GM18498 (cell line): Measurements from ENCODE around the gene CDH23.

ENCODE experiments used
- ATAC-seq: cut with Tn5 transposase; IDR thresholded peaks from one replicate; pipeline ENCODE4 v1.9.1; 2021; ENCODE audit warnings: mild to moderate bottlenecking, moderate library complexity; ENCODE audit not compliant: unreplicated experiment

CDH23 gene

GRCh38 chr10:71695502-71696476, 299.1 kb downstream of the CDH23 start:
- ATAC-seq, result no peak

DNA sequence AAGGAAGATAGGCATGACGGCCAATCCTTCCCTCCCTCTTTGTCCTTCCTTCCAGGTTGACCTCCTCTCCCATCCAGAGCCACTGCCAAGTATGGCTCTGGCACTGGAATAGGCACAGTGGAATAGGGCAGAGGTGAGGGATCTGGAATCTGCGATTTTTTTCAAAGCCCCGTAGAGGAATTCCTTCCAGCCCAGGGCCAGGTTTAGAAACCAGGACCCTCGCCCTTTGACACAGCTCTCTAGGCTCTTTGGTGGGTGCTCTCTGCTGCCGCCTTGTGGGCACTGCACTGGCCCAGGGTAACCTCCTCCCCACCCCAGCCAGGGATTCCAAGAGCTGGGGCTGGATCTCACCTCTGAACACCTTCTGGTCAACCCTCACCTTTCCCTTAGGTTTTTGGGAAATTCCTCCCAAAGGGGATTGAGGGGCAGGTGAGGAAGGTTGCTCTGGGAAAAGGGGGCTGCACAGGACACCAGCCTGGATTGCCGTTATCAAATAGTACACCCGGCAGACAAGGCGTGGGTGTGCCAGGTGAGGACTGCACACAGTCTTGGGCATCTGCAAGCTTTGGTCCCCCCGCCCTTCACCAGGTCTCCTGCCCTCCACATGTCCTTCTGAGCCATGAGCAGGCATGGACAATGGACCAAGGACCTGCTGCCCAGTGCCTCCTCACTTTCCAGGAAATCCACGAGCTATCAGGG, 300.1 kb downstream of the CDH23 start:
- no peak for ATAC-seq

DNA sequence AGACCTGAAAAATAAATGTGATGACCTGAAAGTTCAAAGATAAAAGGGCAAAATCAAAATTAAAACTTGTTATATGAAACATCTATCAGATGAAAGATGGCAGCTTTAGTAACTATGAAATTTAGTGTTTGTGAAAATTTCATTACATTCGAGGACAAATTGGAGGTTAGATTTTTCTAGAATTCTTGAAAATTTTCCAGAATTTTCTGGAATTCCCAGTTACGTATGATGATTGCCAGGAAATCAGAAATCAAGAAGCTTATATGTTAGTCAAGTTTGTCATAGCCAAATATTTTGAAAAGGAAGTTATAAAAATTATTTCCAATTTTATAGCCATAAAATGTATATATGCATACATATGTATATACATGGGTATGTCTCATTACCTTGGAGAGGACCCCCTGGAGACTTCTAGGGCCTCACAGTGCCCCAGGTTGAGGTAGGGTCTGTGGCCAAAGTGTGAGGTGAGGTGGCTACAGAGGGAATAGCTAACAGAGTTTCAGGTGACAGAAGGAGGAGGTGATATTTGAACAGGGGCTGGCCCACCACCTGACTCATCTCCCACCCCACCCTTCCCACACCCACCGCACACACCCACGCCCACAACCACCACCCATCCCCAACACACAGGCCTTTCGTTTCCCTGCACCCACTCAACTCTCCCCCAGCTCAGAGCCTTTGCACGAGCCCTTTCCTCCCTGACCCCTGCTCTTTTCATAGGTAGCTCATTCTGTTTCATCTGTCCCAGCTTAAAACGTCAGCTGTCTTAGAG, 301.4 kb downstream of the CDH23 start:
- ATAC-seq, result no peak

- ATAC-seq, result no peak
These were observed 302.0 kb downstream of the CDH23 start for GRCh38 chr10:71698737-71699136.

GRCh38 chr10:71700731-71701368, 304.1 kb downstream of the CDH23 start:
- ATAC-seq, result no peak

- no peak for ATAC-seq
These were observed 304.9 kb downstream of the CDH23 start for GRCh38 chr10:71701496-71702132.

DNA sequence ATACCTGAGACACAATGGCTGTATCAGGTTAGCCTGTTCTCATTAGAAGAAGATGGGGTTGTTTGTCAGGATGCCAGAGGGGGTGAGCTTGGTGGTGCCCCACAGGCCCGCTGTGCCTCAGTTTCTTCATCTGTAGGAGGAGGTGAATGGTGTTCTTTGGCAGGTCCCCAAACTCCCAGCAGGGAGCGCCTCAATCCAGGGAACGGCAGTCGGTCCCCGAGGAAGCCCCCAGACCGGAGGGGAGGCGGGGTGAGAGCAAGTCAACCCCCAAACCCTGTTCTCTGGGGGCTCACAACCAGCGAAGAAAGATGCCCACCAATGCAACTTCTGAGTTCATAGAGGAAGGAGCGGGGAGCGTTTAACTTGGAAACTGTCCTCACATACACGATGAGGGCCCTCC, 306.9 kb downstream of the CDH23 start:
- no peak for ATAC-seq

DNA sequence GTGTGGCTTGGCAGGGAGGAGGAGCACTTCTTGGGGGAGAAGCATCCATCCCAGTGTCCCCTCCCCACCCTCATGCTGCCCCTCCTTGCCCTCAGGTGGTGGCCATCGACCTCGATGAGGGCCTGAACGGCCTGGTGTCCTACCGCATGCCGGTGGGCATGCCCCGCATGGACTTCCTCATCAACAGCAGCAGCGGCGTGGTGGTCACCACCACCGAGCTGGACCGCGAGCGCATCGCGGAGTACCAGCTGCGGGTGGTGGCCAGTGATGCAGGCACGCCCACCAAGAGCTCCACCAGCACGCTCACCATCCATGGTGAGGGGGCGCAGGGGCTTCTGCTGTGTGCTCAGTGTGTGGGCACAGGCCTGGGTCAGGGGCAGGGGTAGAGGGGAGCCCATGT, 308.1 kb downstream of the CDH23 start:
- ATAC-seq, result no peak

- no peak for ATAC-seq
These were observed 308.9 kb downstream of the CDH23 start for GRCh38 chr10:71705582-71705981.

DNA sequence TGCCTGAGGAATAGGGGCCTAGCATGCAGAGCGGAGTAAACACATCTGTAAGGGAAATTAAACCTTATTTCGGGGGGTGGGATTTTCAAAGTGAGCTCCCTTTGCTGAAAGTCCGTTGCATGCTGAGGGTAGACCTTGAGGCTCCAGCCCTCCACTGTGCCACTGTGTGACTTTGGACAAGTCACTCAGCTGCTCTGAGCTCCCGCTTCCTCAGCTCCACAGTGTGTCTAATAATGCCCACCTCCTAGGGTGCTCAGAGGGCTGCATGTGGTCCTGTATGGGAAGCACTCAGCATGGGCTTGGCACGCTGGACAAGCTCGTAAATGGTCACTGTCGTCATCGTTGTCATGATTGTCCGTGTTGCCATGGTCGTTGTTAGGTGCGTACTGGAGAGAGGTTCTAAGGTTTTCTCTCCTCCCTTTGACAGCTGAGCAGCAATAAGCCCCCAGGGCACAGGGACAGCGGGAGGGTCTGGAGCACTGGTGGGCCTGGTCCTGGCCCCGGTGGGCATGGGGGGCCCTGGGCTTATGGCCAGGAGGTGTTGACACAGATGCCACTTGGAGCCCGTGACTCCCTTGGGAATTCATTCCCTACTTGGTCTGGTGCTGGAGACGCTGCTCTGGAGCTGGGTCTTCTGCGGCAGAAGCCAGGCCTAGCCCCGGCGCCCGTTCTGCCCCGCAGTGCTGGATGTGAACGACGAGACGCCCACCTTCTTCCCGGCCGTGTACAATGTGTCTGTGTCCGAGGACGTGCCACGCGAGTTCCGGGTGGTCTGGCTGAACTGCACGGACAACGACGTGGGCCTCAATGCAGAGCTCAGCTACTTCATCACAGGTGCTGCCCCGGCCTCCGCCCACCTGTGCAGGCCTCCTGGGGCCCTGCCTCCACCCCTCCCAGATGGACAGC, 309.7 kb downstream of the CDH23 start:
- no peak for ATAC-seq

DNA sequence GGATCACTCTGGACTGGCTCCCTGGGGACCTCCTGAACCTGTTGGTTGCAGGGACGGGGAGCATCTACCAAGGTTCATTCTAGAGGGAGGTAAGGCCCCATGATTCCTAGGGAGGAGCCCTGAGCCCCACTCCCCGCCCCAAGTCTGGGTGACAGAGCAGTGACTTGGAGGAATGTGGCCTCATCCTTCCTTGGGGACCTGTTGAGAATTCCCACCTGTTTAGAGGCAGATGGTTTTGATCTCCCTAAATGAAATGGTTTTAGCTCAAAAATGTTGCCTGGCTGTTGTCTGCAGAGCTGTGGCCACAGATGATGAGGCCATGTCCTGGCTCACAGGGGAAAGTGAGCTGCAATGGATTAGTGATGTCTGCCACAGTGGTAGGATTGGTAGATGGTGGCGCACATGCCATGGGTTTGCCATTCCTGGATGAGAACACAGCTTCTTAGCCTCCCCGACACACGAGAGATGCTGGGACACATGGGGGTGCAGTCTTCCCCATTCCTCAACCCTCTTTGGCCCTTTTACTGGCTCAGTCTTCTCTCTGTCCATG, 310.6 kb downstream of the CDH23 start:
- no peak for ATAC-seq

- no peak for ATAC-seq
These were observed 311.6 kb downstream of the CDH23 start for GRCh38 chr10:71708301-71708703.

GRCh38 chr10:71708897-71709882, 312.5 kb downstream of the CDH23 start:
- ATAC-seq, result no peak

- ATAC-seq, result no peak
These were observed 313.8 kb downstream of the CDH23 start for GRCh38 chr10:71710519-71710918.

GRCh38 chr10:71711052-71711623, 314.4 kb downstream of the CDH23 start:
- no peak for ATAC-seq

DNA sequence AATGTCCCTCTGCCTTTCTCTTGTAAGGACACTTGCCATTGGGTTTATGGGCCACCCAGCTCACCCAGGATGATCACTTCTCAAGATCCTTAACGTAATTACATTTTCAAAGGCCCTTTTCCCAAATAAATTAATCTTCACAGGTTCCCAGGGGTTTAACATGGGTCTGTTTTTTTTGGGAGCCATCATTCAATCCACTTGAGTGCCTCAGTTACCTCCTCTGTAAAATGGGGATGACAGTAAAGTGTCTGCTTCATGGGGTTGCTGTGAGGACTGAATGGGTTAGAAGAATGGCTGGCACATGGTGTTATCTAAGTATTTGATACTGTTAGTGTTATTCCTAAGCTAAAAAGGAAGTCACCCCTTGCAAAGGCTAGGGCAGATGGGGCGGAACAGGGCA, 315.4 kb downstream of the CDH23 start:
- ATAC-seq, result no peak

DNA sequence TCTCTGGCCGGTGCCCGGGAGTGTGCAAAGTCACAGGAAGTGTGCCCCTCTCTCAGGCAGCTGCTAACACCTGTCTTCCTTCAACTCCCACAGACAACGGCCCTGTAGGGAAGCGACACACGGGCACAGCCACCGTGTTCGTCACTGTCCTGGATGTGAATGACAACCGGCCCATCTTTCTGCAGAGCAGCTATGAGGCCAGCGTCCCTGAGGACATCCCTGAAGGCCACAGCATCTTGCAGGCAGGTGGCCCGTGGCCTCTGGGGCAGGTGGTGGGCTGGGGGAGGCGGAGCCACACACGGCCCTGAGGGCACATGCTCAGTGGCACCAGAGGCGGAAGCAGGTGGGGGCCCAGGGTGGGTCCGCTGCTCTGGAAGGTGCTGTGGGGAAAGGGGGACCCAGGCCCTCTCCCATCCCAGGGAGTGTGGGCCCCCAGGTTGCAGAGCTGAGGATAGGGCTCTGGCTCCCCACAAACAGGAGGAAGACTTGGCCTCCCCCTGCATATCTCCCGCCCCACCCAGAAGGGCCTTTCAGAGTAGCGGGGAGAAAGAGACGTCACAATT, 315.9 kb downstream of the CDH23 start:
- no peak for ATAC-seq
